Stomach (tissue), 4 donors: Measurements from ENCODE around the gene ROCK2.

Source experiments
- EP300 ChIP-seq: sonication (generic); formaldehyde crosslinking; IDR thresholded peaks from one replicate; pipeline ENCODE4 v1.6.1; 2017; ENCODE audit warnings: antibody characterized with exemption
- POLR2A ChIP-seq, 4 donors: fragments of 450-650 bp; IDR thresholded peaks; one replicate each; pipeline ENCODE4 v1.6.1; 2016; ENCODE audit warnings: antibody characterized with exemption in 4 of 4, control low read depth in 2 of 4, mild to moderate bottlenecking in 1 of 4, moderate library complexity in 1 of 4
- POLR2AphosphoS5 ChIP-seq, 3 donors: sonication (generic); formaldehyde crosslinking; IDR thresholded peaks; one replicate each; pipeline ENCODE4 v1.6.1; 2016; ENCODE audit warnings: antibody characterized with exemption in 3 of 3
- TF ChIP-seq, protein P1 (sequence below), 7 experiments: fragments of 450-650 bp in 4 of 7; fragments of 200-600 bp in 3 of 7; sonication (generic) in 3 of 7; IDR thresholded peaks; one replicate each; pipeline ENCODE4 v1.5.1; 2016 to 2019; ENCODE audit warnings: antibody characterized with exemption in 7 of 7, control low read depth in 2 of 7, mild to moderate bottlenecking in 1 of 7

DNA sequence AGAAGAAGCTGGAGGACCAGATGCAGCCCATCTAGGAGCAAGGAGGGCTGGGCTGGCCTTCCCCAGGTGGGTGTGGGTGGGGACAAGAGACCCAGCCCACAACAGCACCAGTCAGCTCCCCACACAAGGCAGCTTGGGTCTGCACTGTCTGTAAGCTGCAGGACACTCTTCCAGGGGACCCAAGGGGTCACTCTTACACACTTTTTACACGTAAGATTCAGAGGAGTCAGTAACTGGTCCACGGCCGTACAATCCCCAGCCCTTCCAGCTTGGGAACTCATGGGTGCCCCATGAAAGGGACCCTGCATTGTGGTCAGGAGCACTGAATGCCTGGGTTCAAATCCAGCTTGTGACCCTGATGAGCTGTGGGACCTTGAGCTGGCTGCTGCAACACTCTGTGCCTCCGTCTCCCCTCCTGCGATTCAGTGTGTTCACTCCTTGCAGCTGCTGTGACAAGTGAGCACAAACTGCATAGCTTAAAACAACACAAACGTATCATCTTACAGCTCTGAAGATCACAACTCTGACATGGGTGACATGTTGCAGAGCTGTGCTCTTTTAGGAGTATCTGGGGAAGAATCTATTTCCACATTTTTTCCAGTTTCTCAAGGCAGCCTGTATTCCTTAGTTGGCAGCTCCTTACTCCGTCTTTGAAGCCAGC, 200.2 kb downstream of the ROCK2 start:
- TF ChIP-seq, protein P1, sequence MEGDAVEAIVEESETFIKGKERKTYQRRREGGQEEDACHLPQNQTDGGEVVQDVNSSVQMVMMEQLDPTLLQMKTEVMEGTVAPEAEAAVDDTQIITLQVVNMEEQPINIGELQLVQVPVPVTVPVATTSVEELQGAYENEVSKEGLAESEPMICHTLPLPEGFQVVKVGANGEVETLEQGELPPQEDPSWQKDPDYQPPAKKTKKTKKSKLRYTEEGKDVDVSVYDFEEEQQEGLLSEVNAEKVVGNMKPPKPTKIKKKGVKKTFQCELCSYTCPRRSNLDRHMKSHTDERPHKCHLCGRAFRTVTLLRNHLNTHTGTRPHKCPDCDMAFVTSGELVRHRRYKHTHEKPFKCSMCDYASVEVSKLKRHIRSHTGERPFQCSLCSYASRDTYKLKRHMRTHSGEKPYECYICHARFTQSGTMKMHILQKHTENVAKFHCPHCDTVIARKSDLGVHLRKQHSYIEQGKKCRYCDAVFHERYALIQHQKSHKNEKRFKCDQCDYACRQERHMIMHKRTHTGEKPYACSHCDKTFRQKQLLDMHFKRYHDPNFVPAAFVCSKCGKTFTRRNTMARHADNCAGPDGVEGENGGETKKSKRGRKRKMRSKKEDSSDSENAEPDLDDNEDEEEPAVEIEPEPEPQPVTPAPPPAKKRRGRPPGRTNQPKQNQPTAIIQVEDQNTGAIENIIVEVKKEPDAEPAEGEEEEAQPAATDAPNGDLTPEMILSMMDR (IDR thresholded peaks at IDR 0.05): no peak
- TF ChIP-seq POLR2A (IDR thresholded peaks at IDR 0.05) (no peak), EP300 (no peak), POLR2AphosphoS5 (IDR thresholded peaks at IDR 0.05) (no peak)
